IPS DF 6.9 (cell line): ENCODE results near the gene KLHL22.

ENCODE experiments used
- DNase-seq: peaks from one replicate; pipeline ENCODE4 v3.0.0-alpha.2; 2013; ENCODE audit warnings: low read depth, low spot score
- H3K27ac ChIP-seq: one replicate; pipeline ENCODE4 v1.5.1; 2013; ENCODE audit warnings: low read length, control low read depth
- H3K27me3 ChIP-seq: 2 replicates; pipeline ENCODE4 v1.6.1; 2013; ENCODE audit warnings: mild to moderate bottlenecking, low read length; ENCODE audit not compliant: control insufficient read depth, insufficient read depth
- H3K36me3 ChIP-seq: 2 replicates; pipeline ENCODE4 v1.6.1; 2013; ENCODE audit warnings: low read length; ENCODE audit not compliant: control insufficient read depth, insufficient read depth
- H3K4me1 ChIP-seq: 2 replicates; pipeline ENCODE4 v1.6.1; 2013; ENCODE audit warnings: low read length; ENCODE audit not compliant: control insufficient read depth, insufficient read depth
- H3K4me3 ChIP-seq: 2 replicates; pipeline ENCODE4 v1.5.1; 2013; ENCODE audit warnings: mild to moderate bottlenecking, low read length
- H3K9me3 ChIP-seq: 2 replicates; pipeline ENCODE4 v1.6.1; 2013; ENCODE audit warnings: low read length, inconsistent platforms; ENCODE audit not compliant: control insufficient read depth, insufficient read depth
- WGBS: extraction: QIAGEN DNeasy Blood & Tissue Kit; methylation state at CpG from one replicate; pipeline ENCODE4 v1.1.7; 2013; ENCODE audit warnings: mixed read lengths, missing lambda C conversion rate; ENCODE audit not compliant: insufficient read length, insufficient coverage; 5-methylcytosine and 5-hydroxymethylcytosine counted together

Gene KLHL22

GRCh38 chr22:20446383-20446970 lies 49.1 kb downstream of the KLHL22 start:
- H3K27me3 ChIP-seq: no peaks in the 10 kb centered on the region
- H3K4me1 ChIP-seq: no peaks in the 10 kb centered on the region
- H3K4me3 ChIP-seq: no peak overlapping the region
- H3K27ac ChIP-seq: no peak overlapping the region
- H3K9me3 ChIP-seq: no peaks in the 10 kb centered on the region
- WGBS: no CpG with 5 or more reads among the region's 21 CpGs
- no peaks in the 10 kb centered on the region for H3K36me3 ChIP-seq
- no peak for DNase-seq

GRCh38 chr22:20444325-20444724 lies 51.3 kb downstream of the KLHL22 start:
- Histone ChIP-seq H3K27ac (no peak overlapping the region), H3K27me3 (no peaks in the 10 kb centered on the region), H3K36me3 (no peaks in the 10 kb centered on the region), H3K4me1 (no peaks in the 10 kb centered on the region), H3K4me3 (no peak overlapping the region), H3K9me3 (no peaks in the 10 kb centered on the region)
- no peak for DNase-seq
- WGBS: no CpG with 5 or more reads among the region's 4 CpGs

DNA sequence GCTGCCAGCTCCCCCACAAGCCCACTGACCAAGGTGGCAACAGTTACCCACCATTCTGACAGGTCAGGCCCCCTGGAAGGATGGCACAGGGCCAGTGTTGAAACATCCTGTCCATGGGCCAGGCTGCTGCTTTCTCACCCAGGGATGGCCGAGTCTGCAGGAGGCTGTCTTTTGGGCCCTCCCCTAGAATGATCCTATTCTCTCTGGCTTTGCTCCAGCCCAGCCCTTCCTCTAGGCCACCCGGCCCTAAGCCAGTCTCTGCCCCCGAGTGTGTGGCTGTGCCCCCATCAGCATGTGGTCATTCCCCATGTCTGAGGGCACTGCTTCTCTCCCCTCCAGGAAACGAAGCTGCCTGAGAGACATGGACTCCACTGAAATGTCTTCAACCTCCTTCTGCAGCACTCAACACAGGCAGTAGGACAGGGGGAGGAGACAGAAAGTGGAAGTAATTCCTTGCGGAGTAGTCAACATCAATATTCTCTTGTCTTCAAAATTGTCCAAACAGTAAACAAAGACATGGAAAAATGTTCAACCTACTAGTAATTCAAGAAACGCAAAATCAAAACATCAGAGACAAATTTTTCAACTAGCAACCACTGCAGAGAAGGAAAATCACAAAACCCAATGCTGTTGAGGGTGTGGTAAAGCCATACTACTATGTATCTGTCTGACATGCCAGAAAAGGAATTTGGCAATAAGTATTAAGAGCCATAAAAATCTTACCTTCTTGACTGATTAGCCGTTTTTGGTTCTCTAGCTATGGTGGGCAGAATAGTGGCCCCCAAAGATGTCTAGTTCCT lies 52.9 kb downstream of the KLHL22 start:
- Histone ChIP-seq H3K36me3 (no peaks in the 10 kb centered on the region), H3K9me3 (no peaks in the 10 kb centered on the region), H3K4me3 (no peak overlapping the region; the same call in 1 of the 2 replicates), H3K4me1 (peaks cover 2% of the 10 kb centered on the region), H3K27ac (no peak overlapping the region), H3K27me3 (peaks cover 2% of the 10 kb centered on the region; the same call in 1 of the 2 replicates)
- WGBS: no CpG with 5 or more reads among the region's 7 CpGs
- DNase-seq: no peak

DNA sequence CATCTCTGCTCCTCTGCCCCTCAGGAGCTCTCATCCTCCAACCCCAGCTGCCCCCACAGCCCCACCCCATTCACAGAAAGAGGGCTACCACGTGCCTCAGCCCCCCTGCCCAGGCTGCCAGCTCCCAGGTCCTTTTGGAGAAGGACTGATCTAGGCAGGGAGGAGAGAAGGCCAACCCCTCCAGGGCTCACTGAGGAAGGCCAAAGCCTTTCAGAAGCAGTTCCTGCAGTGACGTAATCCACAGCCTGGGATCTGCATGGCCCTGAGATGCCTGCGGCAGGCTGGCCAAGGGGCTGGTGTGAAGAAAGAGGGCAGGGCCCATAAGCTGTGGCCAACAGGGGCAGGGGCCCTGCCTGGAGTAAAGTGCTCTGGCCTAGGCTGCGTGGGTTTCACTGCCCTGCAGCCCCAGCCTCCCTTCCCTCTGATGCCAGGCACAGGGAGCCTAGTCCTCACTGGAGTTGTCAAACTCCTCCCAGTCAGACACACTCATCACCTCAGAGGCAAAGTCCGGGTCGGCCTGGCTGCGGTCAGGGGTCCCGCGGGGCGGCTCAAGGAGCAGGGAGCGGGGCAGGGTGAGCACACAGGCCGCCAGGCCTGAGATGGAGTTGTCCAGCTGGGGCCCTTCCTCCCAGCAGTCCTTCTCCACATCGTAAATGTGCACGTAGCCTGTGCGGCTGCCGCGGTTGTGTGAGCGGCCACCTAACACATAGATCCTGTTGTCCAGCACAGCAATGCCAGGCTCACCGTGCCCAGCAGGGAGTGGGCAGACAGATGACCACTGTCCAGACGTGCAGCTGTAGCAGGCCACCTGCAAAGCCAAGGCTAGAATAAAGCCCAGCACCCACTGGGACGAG lies 53.7 kb downstream of the KLHL22 start:
- Histone ChIP-seq H3K4me3 (no peak overlapping the region; the same call in 1 of the 2 replicates), H3K27ac (no peak overlapping the region), H3K36me3 (no peaks in the 10 kb centered on the region), H3K27me3 (peaks cover 6% of the 10 kb centered on the region), H3K9me3 (no peaks in the 10 kb centered on the region), H3K4me1 (peaks cover 2% of the 10 kb centered on the region)
- DNase-seq: no peak
- WGBS: no CpG with 5 or more reads among the region's 21 CpGs

- no peak overlapping the region for H3K4me3 ChIP-seq
- H3K4me1 ChIP-seq: peaks cover 2% of the 10 kb centered on the region
- WGBS: no CpG with 5 or more reads among the region's 13 CpGs
- H3K36me3 ChIP-seq: no peaks in the 10 kb centered on the region
- no peak overlapping the region for H3K27ac ChIP-seq
- DNase-seq: no peak
- no peaks in the 10 kb centered on the region for H3K9me3 ChIP-seq
- H3K27me3 ChIP-seq: peaks cover 11% of the 10 kb centered on the region
These were observed 54.7 kb downstream of the KLHL22 start for GRCh38 chr22:20440637-20441591.

- Histone ChIP-seq H3K36me3 (no peaks in the 10 kb centered on the region), H3K27me3 (peaks cover 16% of the 10 kb centered on the region), H3K9me3 (no peaks in the 10 kb centered on the region), H3K4me3 (no peak overlapping the region), H3K4me1 (peaks cover 2% of the 10 kb centered on the region), H3K27ac (no peak overlapping the region)
- DNase-seq: no peak
- no CpG with 5 or more reads among the region's 5 CpGs for WGBS
These were observed 55.5 kb downstream of the KLHL22 start for GRCh38 chr22:20439928-20440575.

GRCh38 chr22:20439556-20439927 lies 56.1 kb downstream of the KLHL22 start:
- Histone ChIP-seq H3K4me1 (peaks cover 2% of the 10 kb centered on the region), H3K27me3 (peaks cover 16% of the 10 kb centered on the region), H3K27ac (no peak overlapping the region), H3K9me3 (no peaks in the 10 kb centered on the region), H3K36me3 (no peaks in the 10 kb centered on the region), H3K4me3 (no peak overlapping the region)
- WGBS: no CpG with 5 or more reads among the region's 4 CpGs
- no peak for DNase-seq

- H3K27ac ChIP-seq: no peak overlapping the region
- DNase-seq: no peak
- no peaks in the 10 kb centered on the region for H3K9me3 ChIP-seq
- H3K36me3 ChIP-seq: no peaks in the 10 kb centered on the region
- no CpG with 5 or more reads among the region's 13 CpGs for WGBS
- H3K4me3 ChIP-seq: no peak overlapping the region
- H3K4me1 ChIP-seq: peaks cover 2% of the 10 kb centered on the region
- H3K27me3 ChIP-seq: peaks cover 16% of the 10 kb centered on the region
These were observed 56.7 kb downstream of the KLHL22 start for GRCh38 chr22:20438678-20439492.

- H3K27me3 ChIP-seq: peaks cover 16% of the 10 kb centered on the region
These were observed 57.2 kb downstream of the KLHL22 start for GRCh38 chr22:20438427-20438677.

More at GRCh38 chr22:20438427-20438677, 57.2 kb downstream of the KLHL22 start:
- Histone ChIP-seq H3K9me3 (no peaks in the 10 kb centered on the region), H3K36me3 (no peaks in the 10 kb centered on the region), H3K4me3 (peak overlapping the region; percentile 42; the same call in 1 of the 2 replicates), H3K27ac (no peak overlapping the region), H3K4me1 (peaks cover 2% of the 10 kb centered on the region)
- no CpG with 5 or more reads among the region's 6 CpGs for WGBS
- no peak for DNase-seq
